ENCODE measurements around the gene PLXNA2.

PLXNA2 gene

DNA sequence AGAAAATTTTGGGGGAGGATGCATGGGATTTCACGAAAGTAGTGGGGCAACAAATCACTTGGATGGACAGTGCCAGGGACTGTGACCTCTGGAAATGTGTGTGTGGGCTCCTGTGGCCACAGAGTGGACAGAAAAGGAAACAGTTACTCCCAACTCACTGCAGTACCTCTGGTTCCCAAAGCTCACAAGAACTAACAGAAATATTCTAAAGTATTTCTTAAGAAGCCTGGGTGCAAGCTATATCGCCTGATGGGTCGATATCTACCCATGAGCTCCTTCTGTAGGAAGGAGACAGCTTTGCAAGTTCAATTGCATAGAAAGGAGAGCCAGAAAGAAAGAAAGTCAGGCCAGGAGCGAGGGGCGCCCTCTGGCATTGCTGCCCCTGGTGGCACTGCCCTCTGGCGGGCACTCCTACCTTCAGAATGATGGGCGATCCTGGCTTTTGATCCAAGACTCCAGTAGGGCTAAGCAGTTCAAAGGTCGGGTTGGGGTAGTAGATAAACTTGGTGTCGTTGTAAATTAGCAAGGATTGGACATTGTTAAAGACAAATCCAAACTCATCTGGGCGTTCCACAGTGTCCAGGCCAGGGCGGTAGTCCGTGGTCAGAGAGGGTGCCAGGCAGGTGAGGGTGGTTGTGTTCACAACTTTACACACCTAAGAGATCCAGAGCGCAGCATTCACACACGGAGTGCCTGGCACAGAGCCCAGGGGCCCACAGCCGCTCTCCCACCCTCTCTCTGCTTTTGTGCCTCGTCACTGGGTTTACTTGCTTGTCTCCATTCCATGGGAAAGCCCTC, 198.5 kb downstream of the PLXNA2 start:
- H3K27ac ChIP-seq: no peak overlapping the region

DNA sequence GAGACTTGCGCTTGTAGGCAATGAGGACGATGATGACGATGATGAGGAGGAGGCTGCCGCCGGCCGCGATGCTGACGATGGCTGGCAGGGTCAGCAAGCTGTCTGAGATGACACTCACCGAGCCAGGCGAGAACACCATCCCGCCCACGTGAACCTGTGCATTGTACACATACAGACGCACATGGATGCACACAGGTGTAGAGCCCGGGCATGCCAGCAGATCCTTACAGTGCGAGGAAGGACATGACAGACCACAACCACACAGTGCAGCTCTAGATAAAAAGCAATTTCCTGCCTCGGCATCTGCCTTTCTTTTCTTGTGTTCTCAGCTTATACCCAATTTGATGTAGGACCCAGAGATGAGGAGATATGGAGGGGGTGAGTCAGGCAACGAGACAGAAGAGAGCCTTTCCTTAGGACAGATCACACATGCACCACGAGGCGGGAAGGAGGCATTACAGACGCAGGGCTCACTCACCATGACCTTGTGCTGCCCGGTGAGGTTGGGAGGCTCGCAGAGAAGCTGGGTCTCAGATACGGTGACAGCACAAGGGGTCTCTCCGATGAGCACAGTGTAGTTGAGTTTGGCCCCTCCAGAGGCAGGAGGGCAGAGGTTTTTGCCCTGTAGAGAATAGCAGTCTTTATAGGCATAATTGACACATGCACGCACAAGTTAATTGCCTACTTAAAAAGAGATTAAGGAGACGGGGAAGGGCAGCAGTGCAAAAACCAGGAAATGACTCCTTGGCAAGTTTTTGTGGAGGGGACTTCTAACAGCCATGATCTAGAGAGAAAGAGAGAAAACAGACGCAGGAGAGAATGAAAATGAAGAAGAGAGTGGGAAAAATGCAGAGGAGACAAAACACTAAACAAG, 199.4 kb downstream of the PLXNA2 start:
- no peaks in the 10 kb centered on the region for H4K20me1 ChIP-seq
- H3K27ac ChIP-seq: no peak overlapping the region
- no peaks in the 10 kb centered on the region for H3K36me3 ChIP-seq
- H3K9me3 ChIP-seq: no peaks in the 10 kb centered on the region
- H3K4me1 ChIP-seq: peaks cover 50% of the 10 kb centered on the region
- H3K4me2 ChIP-seq: peak overlapping the region; percentile 27
- H3K27me3 ChIP-seq: no peaks in the 10 kb centered on the region
- no peak overlapping the region for H3K4me3 ChIP-seq
- TF ChIP-seq Cebpa-rat (IDR thresholded peaks at IDR 0.05): no peak
- no peak overlapping the region for H3K9ac ChIP-seq

More for the DNA sequence above, 198.5 kb downstream of the PLXNA2 start:
- H4K20me1 ChIP-seq: no peaks in the 10 kb centered on the region
- H3K4me3 ChIP-seq: no peak overlapping the region
- H3K4me2 ChIP-seq: no peak overlapping the region
- no peaks in the 10 kb centered on the region for H3K27me3 ChIP-seq
- no peaks in the 10 kb centered on the region for H3K9me3 ChIP-seq
- H3K36me3 ChIP-seq: no peaks in the 10 kb centered on the region
- peaks cover 50% of the 10 kb centered on the region for H3K4me1 ChIP-seq
- TF ChIP-seq Cebpa-rat (IDR thresholded peaks at IDR 0.05): no peak
- no peak overlapping the region for H3K9ac ChIP-seq

DNA sequence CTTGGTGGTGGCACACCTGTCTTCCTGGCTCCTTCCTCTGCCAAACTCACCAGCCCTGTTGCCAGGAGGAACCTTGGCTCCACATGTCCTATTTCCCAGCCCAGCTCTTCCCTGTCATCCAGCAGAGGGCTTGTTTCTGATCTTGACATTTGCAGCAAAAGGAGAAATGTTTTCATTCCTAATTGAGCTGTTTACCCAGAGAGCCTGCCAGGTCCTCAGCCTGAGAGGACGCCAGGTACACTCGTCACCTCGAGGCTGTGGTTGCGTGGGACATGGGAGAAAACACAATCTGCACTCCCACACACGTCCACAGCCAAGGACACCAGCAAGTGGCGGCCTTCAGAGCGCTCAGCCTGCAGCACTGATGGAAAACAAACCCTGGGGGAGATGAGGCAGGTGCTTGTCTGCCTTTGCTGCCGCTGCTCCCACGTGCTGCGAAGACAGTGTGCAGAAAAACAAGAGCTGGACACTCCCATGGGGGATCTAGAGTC, 200.4 kb downstream of the PLXNA2 start:
- no peak overlapping the region for H3K27ac ChIP-seq

DNA sequence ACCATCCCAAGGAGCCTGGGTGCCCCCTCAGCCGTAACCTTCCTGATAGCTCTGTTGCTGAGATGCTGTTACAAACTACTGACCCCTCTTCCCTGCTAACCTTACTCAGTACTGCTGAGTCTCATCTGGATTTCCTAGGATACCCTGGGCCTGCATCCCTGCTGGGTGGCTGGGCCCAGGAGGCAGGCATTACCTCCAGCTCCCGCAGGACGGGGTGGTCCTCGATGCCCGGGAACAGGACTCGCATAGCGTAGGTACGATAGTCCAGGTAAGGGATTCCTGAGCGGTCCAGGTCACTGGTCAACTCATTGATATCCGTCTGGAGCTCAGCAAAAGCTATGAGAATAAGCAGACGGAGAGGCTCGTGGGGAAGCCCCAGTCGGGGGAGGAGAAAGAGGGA, 201.3 kb downstream of the PLXNA2 start:
- Histone ChIP-seq H3K27ac (no peak overlapping the region), H3K4me3 (no peak overlapping the region), H4K20me1 (no peaks in the 10 kb centered on the region), H3K9ac (no peak overlapping the region), H3K9me3 (no peaks in the 10 kb centered on the region), H3K36me3 (no peaks in the 10 kb centered on the region), H3K4me2 (no peak overlapping the region), H3K4me1 (peaks cover 43% of the 10 kb centered on the region), H3K27me3 (0 out of 2 replicates have a peak, but pooled peaks cover 3% of the 10 kb centered on the region)
- no peak for TF ChIP-seq Cebpa-rat (IDR thresholded peaks at IDR 0.05)

More for the DNA sequence above, 200.4 kb downstream of the PLXNA2 start:
- Histone ChIP-seq H3K27me3 (no peaks in the 10 kb centered on the region), H3K9ac (no peak overlapping the region), H3K9me3 (no peaks in the 10 kb centered on the region), H4K20me1 (no peaks in the 10 kb centered on the region), H3K4me2 (peak overlapping the region; percentile 27), H3K4me1 (peaks cover 43% of the 10 kb centered on the region), H3K36me3 (no peaks in the 10 kb centered on the region), H3K4me3 (no peak overlapping the region)
- no peak for TF ChIP-seq Cebpa-rat (IDR thresholded peaks at IDR 0.05)

DNA sequence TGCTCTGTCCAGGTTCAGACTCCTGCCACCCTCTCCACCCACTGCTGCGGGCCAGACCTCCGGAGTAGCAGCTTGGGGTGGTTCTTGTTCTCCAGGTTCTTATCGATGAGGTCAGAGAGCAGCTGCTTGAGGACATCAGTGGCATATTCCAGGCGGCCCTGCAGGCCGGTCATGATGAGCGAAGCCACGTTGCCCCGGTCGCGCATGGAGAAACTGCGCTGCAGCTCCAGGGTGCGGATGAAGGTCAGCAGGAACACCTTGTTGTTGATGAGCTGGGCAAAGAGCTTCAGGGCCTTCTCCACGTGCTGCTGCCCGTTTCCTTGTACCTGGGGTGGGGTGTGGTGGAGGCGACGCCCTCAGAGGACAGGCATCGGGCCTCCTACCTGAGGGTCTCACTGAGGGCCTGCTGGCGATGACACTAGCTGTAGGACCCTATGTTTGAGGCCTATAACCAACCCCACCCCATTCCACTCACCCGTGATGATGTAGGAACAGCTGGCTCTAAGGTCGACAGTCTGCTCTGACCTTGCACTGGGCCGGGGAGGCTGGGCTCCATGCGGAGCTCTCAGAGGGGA, 202.1 kb downstream of the PLXNA2 start:
- H3K9me3 ChIP-seq: no peaks in the 10 kb centered on the region
- 0 out of 2 replicates have a peak, but pooled peaks cover 3% of the 10 kb centered on the region for H3K27me3 ChIP-seq
- H3K4me2 ChIP-seq: no peak overlapping the region
- no peaks in the 10 kb centered on the region for H3K36me3 ChIP-seq
- no peak overlapping the region for H3K27ac ChIP-seq
- peaks cover 39% of the 10 kb centered on the region for H3K4me1 ChIP-seq
- no peaks in the 10 kb centered on the region for H4K20me1 ChIP-seq
- TF ChIP-seq Cebpa-rat (IDR thresholded peaks at IDR 0.05): no peak
- no peak overlapping the region for H3K9ac ChIP-seq
- H3K4me3 ChIP-seq: no peak overlapping the region

DNA sequence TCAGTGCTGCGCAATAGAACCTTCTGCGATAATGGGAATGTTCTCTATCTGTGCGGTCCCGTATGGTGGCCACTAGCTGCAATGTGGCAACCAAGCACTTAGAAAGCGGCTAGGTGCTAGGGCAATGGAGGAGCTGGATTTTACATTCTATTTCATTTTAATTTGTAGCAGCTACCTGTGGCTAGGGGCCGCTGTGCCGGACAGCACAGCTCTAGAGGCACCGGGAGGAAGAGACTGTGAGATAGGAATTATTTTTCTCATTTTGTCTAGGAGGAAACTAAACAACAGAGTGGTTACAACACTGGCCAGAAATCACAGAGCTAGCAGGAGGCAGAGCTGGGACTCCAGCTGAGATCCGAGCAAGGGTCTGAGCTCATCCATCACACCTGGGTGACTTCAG, 202.7 kb downstream of the PLXNA2 start:
- Histone ChIP-seq H4K20me1 (no peaks in the 10 kb centered on the region), H3K9me3 (no peaks in the 10 kb centered on the region), H3K9ac (no peak overlapping the region), H3K27me3 (0 out of 2 replicates have a peak, but pooled peaks cover 3% of the 10 kb centered on the region), H3K4me1 (peaks cover 36% of the 10 kb centered on the region), H3K27ac (no peak overlapping the region), H3K4me3 (no peak overlapping the region), H3K4me2 (no peak overlapping the region), H3K36me3 (no peaks in the 10 kb centered on the region)
- no peak for TF ChIP-seq Cebpa-rat (IDR thresholded peaks at IDR 0.05)

DNA sequence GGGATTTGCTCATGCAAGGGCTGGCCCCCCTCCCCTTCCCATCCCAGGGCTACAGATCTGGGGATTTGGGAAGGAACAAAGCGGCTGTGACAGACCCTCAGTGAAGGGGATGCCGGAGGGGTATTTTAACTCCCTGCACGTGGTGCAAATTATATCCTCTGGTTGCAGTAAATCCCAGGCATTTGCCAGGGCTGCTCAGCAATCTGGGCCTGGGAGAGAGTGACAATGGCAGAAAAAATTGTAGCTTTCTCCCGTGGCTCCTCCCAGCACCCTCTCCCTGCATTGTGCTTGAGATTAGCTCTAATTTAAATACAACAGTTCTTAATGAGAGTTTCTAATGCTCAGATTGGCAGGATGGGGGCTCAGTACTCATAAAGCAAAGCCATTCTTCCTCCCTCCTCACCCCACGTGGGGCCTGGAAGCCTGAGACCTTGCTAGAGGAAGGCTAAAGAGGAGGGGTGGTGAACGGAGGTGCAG, 203.3 kb downstream of the PLXNA2 start:
- Histone ChIP-seq H3K9me3 (no peaks in the 10 kb centered on the region), H4K20me1 (no peaks in the 10 kb centered on the region), H3K4me1 (peaks cover 36% of the 10 kb centered on the region), H3K36me3 (no peaks in the 10 kb centered on the region), H3K27ac (no peak overlapping the region), H3K4me3 (no peak overlapping the region), H3K9ac (no peak overlapping the region), H3K4me2 (no peak overlapping the region), H3K27me3 (0 out of 2 replicates have a peak, but pooled peaks cover 3% of the 10 kb centered on the region)
- no peak for TF ChIP-seq Cebpa-rat (IDR thresholded peaks at IDR 0.05)

DNA sequence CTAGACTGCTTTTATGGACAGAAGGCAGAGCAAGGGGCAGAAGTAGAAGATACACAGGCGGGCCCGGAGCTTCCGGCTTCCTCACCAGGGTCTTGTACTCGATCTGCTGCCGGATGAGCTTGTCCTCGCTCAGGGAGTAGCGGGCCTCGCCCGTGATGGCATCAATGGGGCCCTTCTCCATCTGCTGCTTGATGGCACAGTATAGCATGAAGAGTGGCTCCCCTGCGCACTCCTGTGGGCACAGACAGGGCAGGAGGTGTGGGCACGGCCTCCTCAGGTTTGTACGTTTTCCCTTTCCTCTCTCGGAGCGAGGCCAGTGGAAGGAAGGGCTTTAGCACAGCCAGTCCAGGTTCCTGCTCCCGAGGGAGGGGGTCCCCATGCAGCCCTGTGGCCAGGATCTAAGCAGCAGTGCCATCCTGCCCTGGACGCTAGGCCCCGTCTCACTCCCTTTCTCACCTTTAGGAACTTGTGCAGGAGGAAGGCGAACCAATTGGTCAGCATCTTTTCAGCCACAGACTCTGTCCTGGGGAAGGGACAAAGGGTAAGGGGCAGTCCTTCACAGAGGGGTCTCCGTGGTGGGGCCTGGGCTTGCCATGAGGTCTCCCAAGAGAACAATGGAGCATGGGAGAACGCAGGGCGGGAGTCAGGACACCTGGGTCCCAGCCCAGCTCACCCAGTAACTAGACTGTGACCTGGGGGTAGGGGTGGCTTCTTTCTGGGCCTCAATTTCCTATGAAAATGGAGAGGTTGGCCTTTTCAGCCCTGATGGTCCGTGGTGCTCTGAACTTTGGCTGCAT, 204.4 kb downstream of the PLXNA2 start:
- no peaks in the 10 kb centered on the region for H3K36me3 ChIP-seq
- no peak for TF ChIP-seq Cebpa-rat (IDR thresholded peaks at IDR 0.05)
- no peak overlapping the region for H3K9ac ChIP-seq
- 0 out of 2 replicates have a peak, but pooled peaks cover 3% of the 10 kb centered on the region for H3K27me3 ChIP-seq
- H3K9me3 ChIP-seq: no peaks in the 10 kb centered on the region
- H3K4me2 ChIP-seq: no peak overlapping the region
- H3K4me1 ChIP-seq: peaks cover 28% of the 10 kb centered on the region
- H4K20me1 ChIP-seq: no peaks in the 10 kb centered on the region
- no peak overlapping the region for H3K27ac ChIP-seq
- no peak overlapping the region for H3K4me3 ChIP-seq

DNA sequence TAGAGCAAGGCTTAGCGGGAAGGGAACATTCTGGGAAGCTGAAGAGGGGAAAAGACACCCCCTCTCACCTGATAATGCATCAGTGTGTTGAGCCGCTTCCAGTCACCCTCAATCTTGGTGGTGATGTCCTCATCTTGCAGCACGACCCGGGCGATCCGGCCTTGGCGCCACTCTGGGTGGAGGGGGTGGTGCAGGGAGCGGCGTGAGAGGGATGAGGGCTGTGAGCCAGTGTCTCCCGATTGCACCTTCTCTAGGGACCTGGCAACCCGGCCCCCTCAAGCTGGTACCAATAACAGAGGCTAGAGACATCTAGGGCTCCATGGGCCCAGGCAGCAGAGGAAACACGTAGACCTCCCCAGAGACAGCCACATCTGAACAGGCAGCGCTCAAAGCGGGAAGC, 205.9 kb downstream of the PLXNA2 start:
- H3K27me3 ChIP-seq: 0 out of 2 replicates have a peak, but pooled peaks cover 3% of the 10 kb centered on the region
- peak overlapping the region; percentile 71 for H3K4me2 ChIP-seq
- H4K20me1 ChIP-seq: no peaks in the 10 kb centered on the region
- H3K9ac ChIP-seq: no peak overlapping the region
- H3K36me3 ChIP-seq: no peaks in the 10 kb centered on the region
- H3K4me1 ChIP-seq: peaks cover 15% of the 10 kb centered on the region
- no peaks in the 10 kb centered on the region for H3K9me3 ChIP-seq
- H3K4me3 ChIP-seq: no peak overlapping the region
- TF ChIP-seq Cebpa-rat (IDR thresholded peaks at IDR 0.05): no peak
- H3K27ac ChIP-seq: no peak overlapping the region
